ENCODE data around the gene MRPL37. TPM values are rescaled to one million over a fixed set of nuclear protein-coding genes. Genes with fewer than 3 reads are reported as not detected.

MRPL37 gene
- total RNA-seq, 1 experiment from 2014 or later, result 180 TPM

- DNase-seq, result no peak
- no peaks in the 10 kb centered on the region for H3K9me3 ChIP-seq (ENCODE audit: insufficient read depth, low read depth)
- BruUV-seq (replicated peaks), result no TSS peak
- no peak overlapping the region for H2AFZ ChIP-seq
- intact Hi-C loops (cut with micrococcal nuclease; ENCODE audit: unreplicated experiment), result no loop called here
- no peaks in the 10 kb centered on the region for H3K27me3 ChIP-seq (ENCODE audit: insufficient read depth, low read depth)
- no peaks in the 10 kb centered on the region for H3K79me2 ChIP-seq (ENCODE audit: low read depth)
- no peaks in the 10 kb centered on the region for H4K20me1 ChIP-seq (ENCODE audit: insufficient read depth)
- H3K4me3 ChIP-seq, result no peak overlapping the region
- no peaks in the 10 kb centered on the region for H3K4me1 ChIP-seq (replicated peaks; ENCODE audit: insufficient read depth)
- no peaks in the 10 kb centered on the region for H3F3A ChIP-seq (ENCODE audit: insufficient read depth, low read depth)
- H3K36me3 ChIP-seq (ENCODE audit: low read depth), result no peaks in the 10 kb centered on the region
- POLR2A ChIA-PET (ENCODE audit: unreplicated experiment), result interaction anchor here (0.6 kb wide), 1 partner anchor 37 kb away, joined by 3 read pairs; no protein-coding TSS in a partner anchor
- no peaks in the 10 kb centered on the region for H3K9me2 ChIP-seq (ENCODE audit: insufficient read depth)
- H3K27ac ChIP-seq, result no peak overlapping the region
- CTCF ChIA-PET, result no interaction called here
- no peak for TF ChIP-seq CTCF (conservative IDR thresholded peaks at IDR 0.05)
- TF ChIP-seq EZH2 (IDR thresholded peaks at IDR 0.05; ENCODE audit: low read depth), result no peak
- H3K4me2 ChIP-seq, result no peak overlapping the region
Measured at GRCh38 chr1:54178296-54179070, 21.5 kb upstream of the MRPL37 start.

- CTCF ChIA-PET, result interaction anchor here (1.0 kb wide), 1 partner anchor 60 kb away, joined by 3 read pairs; no protein-coding TSS in a partner anchor
- intact Hi-C loops (cut with micrococcal nuclease; ENCODE audit: unreplicated experiment), result no loop called here
- no peaks in the 10 kb centered on the region for H3K79me2 ChIP-seq (ENCODE audit: low read depth)
- no peaks in the 10 kb centered on the region for H3K9me3 ChIP-seq (ENCODE audit: insufficient read depth, low read depth)
- no peaks in the 10 kb centered on the region for H3K27me3 ChIP-seq (ENCODE audit: insufficient read depth, low read depth)
- H2AFZ ChIP-seq, result no peak overlapping the region
- no peaks in the 10 kb centered on the region for H3K9me2 ChIP-seq (ENCODE audit: insufficient read depth)
- BruUV-seq (replicated peaks), result no TSS peak
- no peaks in the 10 kb centered on the region for H4K20me1 ChIP-seq (ENCODE audit: insufficient read depth)
- TF ChIP-seq EZH2 (IDR thresholded peaks at IDR 0.05; ENCODE audit: low read depth), result no peak
- TF ChIP-seq CTCF (conservative IDR thresholded peaks at IDR 0.05), result no peak
- DNase-seq, result no peak
- H3K4me3 ChIP-seq, result no peak overlapping the region
- H3K4me1 ChIP-seq (replicated peaks; ENCODE audit: insufficient read depth), result no peaks in the 10 kb centered on the region
- POLR2A ChIA-PET (ENCODE audit: unreplicated experiment), result no interaction called here
- no peaks in the 10 kb centered on the region for H3F3A ChIP-seq (ENCODE audit: insufficient read depth, low read depth)
- H3K4me2 ChIP-seq, result no peak overlapping the region
- H3K27ac ChIP-seq, result no peak overlapping the region
- no peaks in the 10 kb centered on the region for H3K36me3 ChIP-seq (ENCODE audit: low read depth)
Measured at GRCh38 chr1:54180701-54181360, 19.1 kb upstream of the MRPL37 start.

GRCh38 chr1:54186056-54186455 is 13.9 kb upstream of the MRPL37 start:
- Histone ChIP-seq H3K4me1 (replicated peaks; ENCODE audit: insufficient read depth) (no peaks in the 10 kb centered on the region), H3K27ac (no peak overlapping the region), H3K27me3 (ENCODE audit: insufficient read depth, low read depth) (no peaks in the 10 kb centered on the region), H3K4me3 (no peak overlapping the region), H2AFZ (no peak overlapping the region), H3K9me3 (ENCODE audit: insufficient read depth, low read depth) (no peaks in the 10 kb centered on the region), H3K79me2 (ENCODE audit: low read depth) (no peaks in the 10 kb centered on the region), H3F3A (ENCODE audit: insufficient read depth, low read depth) (no peaks in the 10 kb centered on the region), H3K36me3 (ENCODE audit: low read depth) (no peaks in the 10 kb centered on the region), H3K4me2 (no peak overlapping the region), H3K9me2 (ENCODE audit: insufficient read depth) (no peaks in the 10 kb centered on the region), H4K20me1 (ENCODE audit: insufficient read depth) (no peaks in the 10 kb centered on the region)
- no peak for TF ChIP-seq EZH2 (IDR thresholded peaks at IDR 0.05; ENCODE audit: low read depth)
- TF ChIP-seq CTCF (conservative IDR thresholded peaks at IDR 0.05), result no peak
- intact Hi-C loops (cut with micrococcal nuclease; ENCODE audit: unreplicated experiment), result no loop called here
- ChIA-PET CTCF (interaction anchor here (0.6 kb wide), 1 partner anchor 65 kb away, joined by 9 read pairs; no protein-coding TSS in a partner anchor), POLR2A (ENCODE audit: unreplicated experiment) (no interaction called here)
- no TSS peak for BruUV-seq (replicated peaks)
- DNase-seq, result no peak
